ENCODE measurements around the gene TRIO. TPM values are rescaled to one million over a fixed set of nuclear protein-coding genes. Genes with fewer than 3 reads are reported as not detected.

Gene TRIO
- total RNA-seq, 1 experiment from 2014 or later: 68.4 TPM

DNA sequence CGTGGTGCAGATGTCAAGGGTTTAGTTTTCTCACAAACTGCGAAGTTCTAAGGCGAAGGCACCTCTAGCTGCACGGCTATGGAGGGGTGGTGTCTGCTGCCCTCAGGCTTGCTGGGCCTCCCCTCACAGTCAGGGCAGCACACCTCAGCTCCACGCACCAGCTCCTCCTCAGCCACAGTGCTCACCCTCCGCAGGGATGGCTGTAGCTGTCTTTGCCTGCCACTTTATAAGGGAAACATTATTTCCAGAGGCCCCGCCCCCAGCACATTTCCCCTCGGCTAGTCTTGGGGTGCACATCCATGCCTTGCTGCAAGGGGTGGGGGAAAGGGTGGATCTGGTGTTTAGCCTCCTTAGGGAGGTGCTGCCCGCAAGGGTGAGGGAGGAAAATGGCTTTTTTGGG is 154.6 kb downstream of the TRIO start:
- no peak overlapping the region for H3K4me3 ChIP-seq (replicated peaks in 1 of 2; ENCODE audit: low read depth in 1 of 2, low read length in 2 of 2)
- H3K9me3 ChIP-seq (ENCODE audit: control insufficient read depth in 1 of 2, insufficient read depth in 1 of 2, low read depth in 1 of 2, low read length in 2 of 2): no peaks in the 10 kb centered on the region
- H3K4me2 ChIP-seq (ENCODE audit: low read length): no peak overlapping the region
- no peak overlapping the region for H3K9ac ChIP-seq (ENCODE audit: low read length)
- H3K27me3 ChIP-seq (ENCODE audit: insufficient read depth, low read length): no peaks in the 10 kb centered on the region
- intact Hi-C loops (cut with micrococcal nuclease): no loop called here
- H3K9me2 ChIP-seq (ENCODE audit: insufficient read depth): no peaks in the 10 kb centered on the region
- CTCF ChIA-PET: no interaction called here
- POLR2A ChIA-PET: no interaction called here
- RAD21 ChIA-PET (ENCODE audit: low non-redundant PET in 1 of 2, low total read pairs in 2 of 2, uncharacterized antibody in 2 of 2, unreplicated experiment in 2 of 2): no interaction called here
- H3K36me3 ChIP-seq (ENCODE audit: control insufficient read depth in 1 of 2, insufficient read depth in 2 of 2, low read length in 2 of 2): peaks cover 3 to 13% of the 10 kb centered on the region in 2 experiments; a peak in 3 of 4 replicates
- peaks cover 4% of the 10 kb centered on the region; the same call in 1 of the 2 replicates for H3K79me2 ChIP-seq (ENCODE audit: insufficient read depth, low read length)
- DNase-seq (ENCODE audit: low read depth, low spot score) (no peak), ATAC-seq (no peak)
- no TSS peak for BruUV-seq (replicated peaks)
- no peak overlapping the region for H3K27ac ChIP-seq (ENCODE audit: low read depth, low read length)
- no peaks in the 10 kb centered on the region for H4K20me1 ChIP-seq (ENCODE audit: insufficient read depth)
- H2AFZ ChIP-seq (ENCODE audit: low read depth, low read length, poor library complexity, severe bottlenecking): no peak overlapping the region
- H3K4me1 ChIP-seq (ENCODE audit: control insufficient read depth in 1 of 2, insufficient read depth in 2 of 2, low read length in 2 of 2): no peaks in the 10 kb centered on the region
- TF ChIP-seq, protein P1, sequence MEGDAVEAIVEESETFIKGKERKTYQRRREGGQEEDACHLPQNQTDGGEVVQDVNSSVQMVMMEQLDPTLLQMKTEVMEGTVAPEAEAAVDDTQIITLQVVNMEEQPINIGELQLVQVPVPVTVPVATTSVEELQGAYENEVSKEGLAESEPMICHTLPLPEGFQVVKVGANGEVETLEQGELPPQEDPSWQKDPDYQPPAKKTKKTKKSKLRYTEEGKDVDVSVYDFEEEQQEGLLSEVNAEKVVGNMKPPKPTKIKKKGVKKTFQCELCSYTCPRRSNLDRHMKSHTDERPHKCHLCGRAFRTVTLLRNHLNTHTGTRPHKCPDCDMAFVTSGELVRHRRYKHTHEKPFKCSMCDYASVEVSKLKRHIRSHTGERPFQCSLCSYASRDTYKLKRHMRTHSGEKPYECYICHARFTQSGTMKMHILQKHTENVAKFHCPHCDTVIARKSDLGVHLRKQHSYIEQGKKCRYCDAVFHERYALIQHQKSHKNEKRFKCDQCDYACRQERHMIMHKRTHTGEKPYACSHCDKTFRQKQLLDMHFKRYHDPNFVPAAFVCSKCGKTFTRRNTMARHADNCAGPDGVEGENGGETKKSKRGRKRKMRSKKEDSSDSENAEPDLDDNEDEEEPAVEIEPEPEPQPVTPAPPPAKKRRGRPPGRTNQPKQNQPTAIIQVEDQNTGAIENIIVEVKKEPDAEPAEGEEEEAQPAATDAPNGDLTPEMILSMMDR (IDR thresholded peaks at IDR 0.05 in 2 of 3, conservative IDR thresholded peaks at IDR 0.05 in 1 of 3; ENCODE audit: borderline replicate concordance in 1 of 3, insufficient read depth in 1 of 3, low read depth in 2 of 3, low read length in 2 of 3): no peak
- TF ChIP-seq RAD21 (IDR thresholded peaks at IDR 0.05; ENCODE audit: low read depth): no peak
- no peak for TF ChIP-seq ZBTB33 (IDR thresholded peaks at IDR 0.05; ENCODE audit: extremely low read depth, insufficient replicate concordance, low read length)

Measured in HCT116 (cell line).